Endothelial cell (in vitro differentiated cells): ENCODE results near the gene TNIP1. TPM values are rescaled to one million over a fixed set of nuclear protein-coding genes. Genes with fewer than 3 reads are reported as not detected.

Source experiments
- DNase-seq: peaks from one replicate; pipeline ENCODE4 v3.0.0; 2021; ENCODE audit warnings: low spot score
- H3K27ac Mint-ChIP-seq: one replicate; pipeline ENCODE4 v1.8.0; 2021; ENCODE audit warnings: mixed read lengths, inconsistent platforms; ENCODE audit not compliant: unreplicated experiment
- H3K27me3 Mint-ChIP-seq: one replicate; pipeline ENCODE4 v1.8.0; 2021; ENCODE audit warnings: mild to moderate bottlenecking, moderate library complexity, mixed read lengths, inconsistent platforms; ENCODE audit not compliant: unreplicated experiment
- H3K36me3 Mint-ChIP-seq: one replicate; pipeline ENCODE4 v1.8.0; 2021; ENCODE audit warnings: mild to moderate bottlenecking, low read depth, mixed read lengths, inconsistent platforms; ENCODE audit not compliant: unreplicated experiment
- H3K4me1 Mint-ChIP-seq: one replicate; pipeline ENCODE4 v1.8.0; 2021; ENCODE audit warnings: mild to moderate bottlenecking, mixed read lengths, inconsistent platforms; ENCODE audit not compliant: unreplicated experiment
- H3K4me3 Mint-ChIP-seq: one replicate; pipeline ENCODE4 v1.8.0; 2021; ENCODE audit warnings: mild to moderate bottlenecking, mixed read lengths, inconsistent platforms; ENCODE audit not compliant: unreplicated experiment
- H3K9me3 Mint-ChIP-seq: one replicate; pipeline ENCODE4 v1.8.0; 2021; ENCODE audit warnings: mixed read lengths, inconsistent platforms; ENCODE audit not compliant: unreplicated experiment
- total RNA-seq: library from RNA; stranded (reverse); fragmentation: NEBNext Ultra II Directional; extraction: Animal tissue kit (Norgen Biotek cat#: 25700); gene quantifications from one replicate; pipeline ENCODE4 v1.2.1, GENCODE V29; 2021; ENCODE audit not compliant: unreplicated experiment
- TF ChIP-seq, protein P1 (sequence below): fragments of 200-600 bp; sonication (generic); IDR thresholded peaks from one replicate; pipeline ENCODE4 v1.5.0; 2021; ENCODE audit warnings: antibody characterized with exemption; ENCODE audit not compliant: unreplicated experiment

Gene TNIP1
- total RNA-seq, 1 donor from 2014 or later = 76.0 TPM

DNA sequence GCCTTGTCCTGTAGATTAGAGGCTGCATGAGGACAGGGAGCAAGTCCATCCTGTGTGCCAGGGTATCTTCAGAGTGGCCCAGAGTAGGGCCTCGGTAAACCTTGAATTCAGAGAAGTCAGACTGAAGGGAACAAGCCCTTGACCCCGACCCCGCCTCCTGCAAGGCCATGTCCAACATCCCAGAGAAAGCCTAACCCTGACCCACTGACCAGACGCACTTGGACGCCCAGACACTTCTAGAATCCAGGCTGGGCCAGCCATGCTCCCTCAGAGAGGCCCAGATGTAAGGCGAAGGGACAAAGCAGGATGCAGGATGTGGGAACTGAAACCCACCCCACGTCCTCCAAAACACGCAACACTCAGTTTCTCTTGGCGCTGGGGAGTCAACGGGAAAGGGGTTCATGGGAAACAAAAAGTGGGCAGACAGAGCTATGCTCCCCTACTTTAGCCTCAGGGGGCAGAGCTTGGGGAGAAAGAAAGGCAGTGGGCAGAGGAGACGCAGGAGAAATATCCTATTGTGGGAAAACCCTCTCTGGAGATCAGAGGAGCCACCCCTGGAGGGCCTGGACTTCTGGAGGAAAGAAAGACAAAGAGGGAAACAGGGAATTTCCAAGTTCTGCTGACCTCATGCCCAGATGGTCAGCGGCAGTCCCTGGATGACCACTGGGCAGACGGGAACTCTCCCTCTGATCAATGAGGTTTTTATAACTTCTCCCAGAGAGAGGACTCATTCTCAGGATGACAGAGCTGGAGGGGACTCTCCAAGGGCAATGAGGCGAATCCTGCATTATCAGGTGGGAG lies 13.0 kb downstream of the TNIP1 start:
- Mint-ChIP-seq H3K27ac (peak overlapping the region; percentile 68), H3K36me3 (peaks cover 27% of the 10 kb centered on the region), H3K9me3 (no peaks in the 10 kb centered on the region), H3K27me3 (peaks cover 5% of the 10 kb centered on the region), H3K4me3 (no peak overlapping the region), H3K4me1 (peaks cover 34% of the 10 kb centered on the region)
- DNase-seq = no peak
- TF ChIP-seq, protein P1, sequence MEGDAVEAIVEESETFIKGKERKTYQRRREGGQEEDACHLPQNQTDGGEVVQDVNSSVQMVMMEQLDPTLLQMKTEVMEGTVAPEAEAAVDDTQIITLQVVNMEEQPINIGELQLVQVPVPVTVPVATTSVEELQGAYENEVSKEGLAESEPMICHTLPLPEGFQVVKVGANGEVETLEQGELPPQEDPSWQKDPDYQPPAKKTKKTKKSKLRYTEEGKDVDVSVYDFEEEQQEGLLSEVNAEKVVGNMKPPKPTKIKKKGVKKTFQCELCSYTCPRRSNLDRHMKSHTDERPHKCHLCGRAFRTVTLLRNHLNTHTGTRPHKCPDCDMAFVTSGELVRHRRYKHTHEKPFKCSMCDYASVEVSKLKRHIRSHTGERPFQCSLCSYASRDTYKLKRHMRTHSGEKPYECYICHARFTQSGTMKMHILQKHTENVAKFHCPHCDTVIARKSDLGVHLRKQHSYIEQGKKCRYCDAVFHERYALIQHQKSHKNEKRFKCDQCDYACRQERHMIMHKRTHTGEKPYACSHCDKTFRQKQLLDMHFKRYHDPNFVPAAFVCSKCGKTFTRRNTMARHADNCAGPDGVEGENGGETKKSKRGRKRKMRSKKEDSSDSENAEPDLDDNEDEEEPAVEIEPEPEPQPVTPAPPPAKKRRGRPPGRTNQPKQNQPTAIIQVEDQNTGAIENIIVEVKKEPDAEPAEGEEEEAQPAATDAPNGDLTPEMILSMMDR = no peak

DNA sequence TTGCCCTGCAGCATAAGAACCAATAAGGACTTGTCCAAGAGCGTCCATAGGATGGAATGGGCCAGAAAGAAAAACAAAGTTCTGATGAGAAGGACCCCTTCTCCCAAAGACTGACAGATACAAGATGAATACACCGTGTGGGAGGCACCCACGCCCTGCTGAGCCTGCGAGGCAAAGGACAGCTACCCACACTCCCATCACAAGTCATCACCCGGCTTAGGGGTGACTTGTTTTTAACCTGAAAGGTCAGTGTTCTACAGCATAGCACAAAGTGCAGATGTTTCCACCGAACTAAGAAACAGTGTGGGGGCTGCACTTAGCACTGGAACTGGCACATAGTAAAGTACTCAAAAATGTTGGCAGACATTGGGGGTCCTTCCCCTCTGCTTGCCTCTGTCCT lies 13.9 kb downstream of the TNIP1 start:
- TF ChIP-seq, protein P1 = no peak
- DNase-seq = no peak
- Mint-ChIP-seq H3K36me3 (peaks cover 30% of the 10 kb centered on the region), H3K27ac (no peak overlapping the region), H3K9me3 (no peaks in the 10 kb centered on the region), H3K27me3 (peaks cover 5% of the 10 kb centered on the region), H3K4me1 (peaks cover 27% of the 10 kb centered on the region), H3K4me3 (no peak overlapping the region)

DNA sequence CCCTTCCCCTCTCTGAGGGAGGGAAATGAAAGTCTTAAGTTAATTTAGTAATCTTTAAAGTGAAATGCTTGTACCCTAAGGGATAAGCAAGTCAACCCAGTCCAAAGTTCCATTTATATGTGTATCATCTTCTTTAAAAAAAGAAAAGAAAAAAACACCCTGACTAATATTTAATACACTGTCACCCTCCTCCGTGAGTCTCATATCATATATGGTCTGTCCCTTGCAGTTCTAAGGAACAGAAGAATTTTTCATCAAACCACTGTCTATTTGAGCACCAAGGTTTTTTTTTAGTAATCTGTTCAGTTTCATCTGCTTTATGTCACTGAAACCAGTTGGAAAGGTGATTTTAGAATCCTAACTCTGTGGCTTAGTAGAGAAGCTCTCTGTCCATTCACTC lies 15.2 kb downstream of the TNIP1 start:
- peaks cover 18% of the 10 kb centered on the region for H3K4me1 Mint-ChIP-seq
- no peak overlapping the region for H3K27ac Mint-ChIP-seq
- H3K9me3 Mint-ChIP-seq = no peaks in the 10 kb centered on the region
- no peak overlapping the region for H3K4me3 Mint-ChIP-seq
- H3K27me3 Mint-ChIP-seq = peaks cover 7% of the 10 kb centered on the region
- no peak for DNase-seq
- TF ChIP-seq, protein P1 = no peak
- H3K36me3 Mint-ChIP-seq = peaks cover 35% of the 10 kb centered on the region

DNA sequence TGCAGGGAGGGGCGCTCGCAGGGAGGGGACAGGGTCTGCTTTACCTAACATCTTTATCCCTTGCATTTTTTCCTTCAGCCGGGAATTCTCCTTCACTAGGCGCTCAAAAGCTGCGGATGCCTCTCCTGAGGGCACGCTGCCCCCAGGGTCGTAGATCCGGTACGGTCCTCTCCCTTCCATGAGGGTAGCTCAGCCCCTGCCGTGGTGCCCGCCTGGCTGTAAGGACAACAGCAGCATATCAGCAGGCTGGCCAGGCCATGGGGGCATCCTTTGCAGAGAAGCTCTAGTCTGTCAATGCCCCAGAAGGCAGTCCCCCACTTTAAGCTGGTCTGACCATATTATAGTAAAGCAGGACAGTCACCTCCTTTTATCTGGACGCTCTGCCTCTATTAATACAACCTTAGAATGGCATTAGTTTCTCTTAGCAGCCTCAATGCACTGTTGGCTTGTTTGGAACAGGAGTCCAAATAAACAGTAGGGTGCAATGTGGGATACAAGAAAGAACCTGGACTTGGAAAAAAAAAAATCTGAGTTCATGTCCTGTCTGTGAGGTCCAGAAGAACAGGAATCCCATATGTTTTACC lies 15.8 kb downstream of the TNIP1 start:
- Mint-ChIP-seq H3K36me3 (peaks cover 37% of the 10 kb centered on the region), H3K4me1 (peaks cover 14% of the 10 kb centered on the region), H3K4me3 (no peak overlapping the region), H3K27me3 (peaks cover 7% of the 10 kb centered on the region), H3K9me3 (no peaks in the 10 kb centered on the region), H3K27ac (peak overlapping the region; percentile 24)
- TF ChIP-seq, protein P1 = no peak
- DNase-seq = no peak
